K562 (cell line): ENCODE measurements around the gene PLEKHG4B. TPM values are rescaled to one million over a fixed set of nuclear protein-coding genes. Genes with fewer than 3 reads are reported as not detected.

Source experiments
- CBFA2T3 ChIP-seq: fragments of 450-650 bp; IDR thresholded peaks from 2 replicates; pipeline ENCODE4 v1.6.1; 2017
- CEBPG ChIP-seq, 3 experiments: fragments of 200-800 bp in 1 of 3; sonication (Bioruptor generic) in 1 of 3; sonication (generic) in 1 of 3; formaldehyde crosslinking in 1 of 3; IDR thresholded peaks in 2 of 3; conservative IDR thresholded peaks in 1 of 3; 2 replicates each; pipeline versions ENCODE4 v1.6.1 to v1.8.0; 2016 to 2022; ENCODE audit warnings: missing compliant biosample characterization in 2 of 3, missing genetic modification characterization in 2 of 3, mild to moderate bottlenecking in 1 of 3, missing genetic modification reagents in 1 of 3
- CTCFL ChIP-seq: IDR thresholded peaks from 2 replicates; pipeline ENCODE4 v1.6.1; 2011; ENCODE audit warnings: borderline replicate concordance, low read depth, mild to moderate bottlenecking, moderate library complexity, low read length; ENCODE audit not compliant: insufficient read depth, poor library complexity, severe bottlenecking
- KLF10 ChIP-seq: fragments of 250-450 bp; sonication (Bioruptor Pico); IDR thresholded peaks from 2 replicates; pipeline ENCODE4 v1.6.1; 2021; ENCODE audit warnings: matching md5 sums
- MAFF ChIP-seq: IDR thresholded peaks from 2 replicates; pipeline ENCODE4 v1.6.1; 2012; ENCODE audit warnings: low read length, improper control_type of control experiment
- NR2C2 ChIP-seq, 2 experiments: fragments of 200-800 bp in 1 of 2; sonication (Bioruptor generic) in 1 of 2; sonication (generic) in 1 of 2; formaldehyde crosslinking in 1 of 2; IDR thresholded peaks; 2 replicates each; pipeline versions ENCODE4 v1.6.1 to v1.8.0; 2016 to 2022; ENCODE audit warnings: mild to moderate bottlenecking in 1 of 2, missing compliant biosample characterization in 1 of 2, missing genetic modification characterization in 1 of 2, missing genetic modification reagents in 1 of 2
- PCBP1 ChIP-seq: fragments of 200-400 bp; formaldehyde crosslinking; IDR thresholded peaks from 2 replicates; pipeline ENCODE4 v1.6.1; 2018; ENCODE audit warnings: mild to moderate bottlenecking, low read depth, low read length; ENCODE audit not compliant: poor library complexity, severe bottlenecking
- TGIF2 ChIP-seq: sonication (generic); formaldehyde crosslinking; IDR thresholded peaks from 2 replicates; pipeline ENCODE4 v1.8.1; 2022; ENCODE audit warnings: mild to moderate bottlenecking, missing genetic modification reagents, moderate library complexity
- ZNF24 ChIP-seq: fragments of 450-650 bp; IDR thresholded peaks from 2 replicates; pipeline ENCODE4 v1.6.1; 2016
- ZNF561 ChIP-seq: fragments of 450-650 bp; formaldehyde crosslinking; conservative IDR thresholded peaks from 2 replicates; pipeline ENCODE4 v1.4.0; 2020; ENCODE audit warnings: mild to moderate bottlenecking, moderate library complexity
- polyA plus RNA-seq, 8 experiments: library from polyadenylated mRNA; depleted of rRNA in 4 of 8; stranded (reverse) in 5 of 8; unstranded in 3 of 8; fragments of >200 nt; fragmentation: Nextera tagmentation in 2 of 8; fragmentation: Illumina TruSeq in 1 of 8; extraction: Ambion mirVana in 2 of 8; extraction: Trizol in 1 of 8; gene quantifications; 2 replicates each; pipeline versions ENCODE4 v1.2.1 to v1.2.3, GENCODE V29; 2011 to 2014; ENCODE audit warnings: inconsistent platforms in 1 of 8, missing spikeins in 1 of 8
- total RNA-seq, 7 experiments: library from RNA; depleted of rRNA in 6 of 7; stranded (reverse); fragments of >200 nt in 6 of 7; fragmentation: Illumina TruSeq in 2 of 7; extraction: Trizol in 2 of 7; gene quantifications; 2 replicates each; pipeline versions ENCODE4 v1.2.1 to v1.2.3, GENCODE V29; 2011 to 2021; ENCODE audit warnings: low replicate concordance in 1 of 7
- TF ChIP-seq, protein P1 (sequence below): sonication (generic); formaldehyde crosslinking; IDR thresholded peaks from 2 replicates; pipeline ENCODE4 v1.8.0; 2023; ENCODE audit warnings: mild to moderate bottlenecking, missing genetic modification reagents

The PLEKHG4B gene
- total and polyA plus RNA-seq, 9 of the 15 experiments (the other 6 are each of a cell fraction or from before 2014, with no cell fraction given), result 0.02 TPM; not detected in 8

- no peak for TF ChIP-seq CTCFL
- no peak for TF ChIP-seq PCBP1
- TF ChIP-seq TGIF2, result no peak
- no peak for TF ChIP-seq KLF10
- TF ChIP-seq CEBPG (CRISPR knock-in tag; IDR thresholded peaks at IDR 0.05), result no peak
- 0 out of 4 replicates have a peak, but pooled peaks of 1 of the 2 experiments have one; percentile 33 for TF ChIP-seq CEBPG (tag; conservative IDR thresholded peaks at IDR 0.05 in 1 of 2, IDR thresholded peaks at IDR 0.05 in 1 of 2)
- TF ChIP-seq NR2C2 (CRISPR knock-in tag; IDR thresholded peaks at IDR 0.05), result no peak
- no peak for TF ChIP-seq NR2C2 (tag; IDR thresholded peaks at IDR 0.05)
- no peak for TF ChIP-seq ZNF24
- no peak for TF ChIP-seq CBFA2T3
- TF ChIP-seq ZNF561 (CRISPR knock-in tag), result no peak
- TF ChIP-seq MAFF, result no peak
- TF ChIP-seq, protein P1, sequence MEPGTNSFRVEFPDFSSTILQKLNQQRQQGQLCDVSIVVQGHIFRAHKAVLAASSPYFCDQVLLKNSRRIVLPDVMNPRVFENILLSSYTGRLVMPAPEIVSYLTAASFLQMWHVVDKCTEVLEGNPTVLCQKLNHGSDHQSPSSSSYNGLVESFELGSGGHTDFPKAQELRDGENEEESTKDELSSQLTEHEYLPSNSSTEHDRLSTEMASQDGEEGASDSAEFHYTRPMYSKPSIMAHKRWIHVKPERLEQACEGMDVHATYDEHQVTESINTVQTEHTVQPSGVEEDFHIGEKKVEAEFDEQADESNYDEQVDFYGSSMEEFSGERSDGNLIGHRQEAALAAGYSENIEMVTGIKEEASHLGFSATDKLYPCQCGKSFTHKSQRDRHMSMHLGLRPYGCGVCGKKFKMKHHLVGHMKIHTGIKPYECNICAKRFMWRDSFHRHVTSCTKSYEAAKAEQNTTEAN (CRISPR knock-in tag), result no peak
Observed at GRCh38 chr5:219460-219863, 127.5 kb downstream of the PLEKHG4B start (continued).
